Measurements from ENCODE around the gene ADAR.

The ADAR gene

DNA sequence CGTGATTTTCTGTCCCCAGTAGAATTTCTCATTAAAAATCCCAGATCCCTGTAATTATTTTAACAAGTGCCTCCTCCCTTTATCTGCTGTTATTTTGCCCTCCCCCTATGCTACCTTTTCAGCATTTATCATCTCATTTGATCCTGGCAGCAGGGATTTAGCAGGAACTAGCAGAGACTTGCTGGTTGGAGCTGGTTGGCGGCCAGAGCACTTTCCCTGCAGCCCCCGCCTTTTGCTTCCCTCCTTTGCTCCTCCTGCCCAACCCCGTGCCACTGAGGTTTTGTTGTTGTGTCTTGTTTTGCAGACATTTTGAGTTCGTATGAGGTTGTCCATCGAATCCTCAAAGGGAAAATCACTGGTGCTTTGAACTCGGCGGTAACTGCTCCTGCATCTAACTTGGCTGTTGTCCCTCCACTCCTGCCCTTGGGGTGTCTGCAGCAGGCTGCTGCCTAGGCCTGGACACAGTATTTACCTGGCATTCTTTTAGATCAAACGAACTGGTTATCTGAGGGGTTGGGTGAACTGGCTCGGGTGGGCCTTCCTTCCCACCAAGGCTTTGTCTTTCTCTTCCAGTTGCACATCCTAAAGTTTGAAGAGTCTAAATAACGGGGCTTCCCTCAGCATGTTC is 60.8 kb downstream of the ADAR start:
- no peak overlapping the region for H3K9ac ChIP-seq (ENCODE audit: low read length)
- H3K27me3 ChIP-seq (ENCODE audit: control insufficient read depth, insufficient read depth, low read length), result no peaks in the 10 kb centered on the region
- peaks cover 21% of the 10 kb centered on the region for H3K36me3 ChIP-seq (ENCODE audit: control insufficient read depth, insufficient read depth, low read length)
- H3K27ac ChIP-seq (ENCODE audit: low read depth, low read length), result no peak overlapping the region
- no peak overlapping the region for H3K4me3 ChIP-seq (ENCODE audit: low read length)
- H3K4me1 ChIP-seq (ENCODE audit: control insufficient read depth, insufficient read depth, low read length), result no peaks in the 10 kb centered on the region

DNA sequence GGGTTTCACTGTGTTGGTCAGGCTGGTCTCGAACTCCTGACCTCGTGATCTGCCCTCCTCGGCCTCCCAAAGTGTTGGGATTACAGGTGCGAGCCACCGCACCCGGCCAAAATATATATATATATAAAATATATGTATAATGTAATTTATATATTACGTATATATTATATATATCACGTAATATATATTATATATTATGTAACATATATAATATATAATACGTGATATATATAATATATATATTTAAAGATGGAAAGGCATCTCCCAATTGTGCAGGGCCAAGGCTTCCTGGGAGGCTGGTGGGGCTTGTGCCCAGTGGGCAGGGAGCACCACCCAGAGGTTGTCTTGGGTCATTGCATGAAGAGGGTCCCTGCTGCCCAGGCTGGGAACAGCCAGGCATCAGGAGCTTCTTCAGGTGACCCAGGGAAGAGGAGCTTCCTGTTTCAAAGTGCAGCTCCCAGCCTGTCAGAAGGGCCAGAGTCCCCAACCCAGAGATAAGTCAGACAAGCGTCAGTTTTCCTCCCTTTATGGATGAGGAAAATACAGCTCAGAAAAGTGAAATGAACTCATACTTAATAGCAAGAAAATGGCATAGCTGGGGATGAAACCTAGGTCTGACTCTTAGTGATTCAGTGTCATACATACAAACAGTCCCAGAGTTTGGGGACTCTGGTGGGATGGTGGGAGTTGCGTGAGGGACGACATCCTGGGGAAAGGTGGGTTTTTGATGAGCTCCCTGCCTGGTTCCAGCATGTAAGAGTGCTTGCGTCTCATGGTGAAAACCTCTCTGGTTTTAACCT is 61.5 kb downstream of the ADAR start:
- H3K27ac ChIP-seq (ENCODE audit: low read depth, low read length), result no peak overlapping the region
- H3K4me1 ChIP-seq (ENCODE audit: control insufficient read depth, insufficient read depth, low read length), result no peaks in the 10 kb centered on the region
- H3K27me3 ChIP-seq (ENCODE audit: control insufficient read depth, insufficient read depth, low read length), result no peaks in the 10 kb centered on the region
- peaks cover 14% of the 10 kb centered on the region for H3K36me3 ChIP-seq (ENCODE audit: control insufficient read depth, insufficient read depth, low read length)
- no peak overlapping the region for H3K4me3 ChIP-seq (ENCODE audit: low read length)
- no peak overlapping the region for H3K9ac ChIP-seq (ENCODE audit: low read length)

DNA sequence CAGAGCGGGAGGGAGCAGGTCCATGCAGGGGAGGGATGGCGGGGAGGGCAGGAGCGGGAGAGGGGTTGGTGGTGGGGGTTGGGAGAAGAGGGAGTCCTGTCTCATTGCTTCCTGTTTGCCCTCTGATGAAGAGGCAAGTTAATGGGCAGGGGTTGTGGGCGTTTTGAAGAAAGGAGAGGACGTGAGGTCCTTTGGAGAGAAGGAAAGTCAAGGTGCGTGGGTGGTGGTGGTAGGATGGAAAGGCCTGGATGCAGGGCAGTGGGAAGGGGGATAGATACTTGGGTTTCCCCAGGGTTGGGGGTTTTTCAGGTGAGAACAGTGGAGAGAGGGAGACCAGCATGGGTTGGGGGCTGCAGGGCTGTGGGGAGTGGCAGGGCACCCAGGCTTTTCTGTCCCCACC is 66.8 kb downstream of the ADAR start:
- Histone ChIP-seq H3K9ac (ENCODE audit: low read length) (no peak overlapping the region), H3K36me3 (ENCODE audit: control insufficient read depth, insufficient read depth, low read length) (no peaks in the 10 kb centered on the region), H3K27ac (ENCODE audit: low read depth, low read length) (no peak overlapping the region), H3K4me1 (ENCODE audit: control insufficient read depth, insufficient read depth, low read length) (no peaks in the 10 kb centered on the region), H3K27me3 (ENCODE audit: control insufficient read depth, insufficient read depth, low read length) (no peaks in the 10 kb centered on the region), H3K4me3 (ENCODE audit: low read length) (no peak overlapping the region)

DNA sequence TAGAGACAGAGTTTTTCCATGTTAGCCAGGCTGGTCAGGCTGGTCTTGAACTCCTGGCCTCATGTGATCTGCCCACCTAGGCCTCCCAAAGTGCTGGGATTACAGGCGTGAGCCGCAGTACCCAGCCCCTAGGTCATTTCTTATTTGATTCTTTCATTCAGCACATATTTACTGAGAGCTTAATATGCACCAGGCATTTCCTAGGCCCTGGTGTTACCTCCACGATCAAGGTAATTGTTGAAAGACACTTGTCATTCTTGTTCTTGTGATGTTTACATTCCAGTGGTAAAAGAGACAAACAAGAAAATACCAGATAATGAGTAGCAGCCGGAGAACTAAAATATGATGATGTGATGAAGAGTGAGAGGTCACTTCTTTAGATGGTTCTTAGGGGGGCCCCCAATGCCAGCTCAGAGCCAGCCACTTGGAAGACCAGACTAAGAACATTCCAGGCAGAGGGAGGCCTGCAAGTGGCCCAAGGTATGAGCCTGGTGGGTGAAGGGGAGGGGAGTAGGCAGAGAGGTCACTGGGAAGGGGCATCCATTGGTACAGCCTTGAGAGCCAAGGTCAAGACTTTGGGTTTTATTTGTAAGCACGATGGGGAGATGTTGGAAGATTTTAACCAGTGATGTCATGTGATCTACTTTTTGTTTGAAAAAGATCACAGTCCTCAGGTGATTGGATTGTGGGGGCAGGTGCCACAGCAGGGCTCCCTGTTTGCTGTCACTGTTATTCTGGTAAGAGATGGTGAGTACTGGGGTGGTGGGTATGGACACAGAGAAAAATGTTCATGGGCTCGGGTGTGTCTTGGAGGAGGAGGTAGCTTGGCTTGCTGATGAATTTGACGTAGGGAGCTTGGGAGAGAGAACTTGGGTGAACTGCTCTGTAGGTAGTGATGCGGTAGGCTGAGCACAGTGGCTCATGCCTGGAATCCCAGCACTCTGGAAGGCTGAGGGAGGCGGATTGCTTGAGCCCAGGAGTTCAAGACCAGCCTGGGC is 68.2 kb downstream of the ADAR start:
- no peaks in the 10 kb centered on the region for H3K27me3 ChIP-seq (ENCODE audit: control insufficient read depth, insufficient read depth, low read length)
- no peak overlapping the region for H3K4me3 ChIP-seq (ENCODE audit: low read length)
- no peak overlapping the region for H3K27ac ChIP-seq (ENCODE audit: low read depth, low read length)
- no peaks in the 10 kb centered on the region for H3K4me1 ChIP-seq (ENCODE audit: control insufficient read depth, insufficient read depth, low read length)
- no peaks in the 10 kb centered on the region for H3K36me3 ChIP-seq (ENCODE audit: control insufficient read depth, insufficient read depth, low read length)
- no peak overlapping the region for H3K9ac ChIP-seq (ENCODE audit: low read length)

DNA sequence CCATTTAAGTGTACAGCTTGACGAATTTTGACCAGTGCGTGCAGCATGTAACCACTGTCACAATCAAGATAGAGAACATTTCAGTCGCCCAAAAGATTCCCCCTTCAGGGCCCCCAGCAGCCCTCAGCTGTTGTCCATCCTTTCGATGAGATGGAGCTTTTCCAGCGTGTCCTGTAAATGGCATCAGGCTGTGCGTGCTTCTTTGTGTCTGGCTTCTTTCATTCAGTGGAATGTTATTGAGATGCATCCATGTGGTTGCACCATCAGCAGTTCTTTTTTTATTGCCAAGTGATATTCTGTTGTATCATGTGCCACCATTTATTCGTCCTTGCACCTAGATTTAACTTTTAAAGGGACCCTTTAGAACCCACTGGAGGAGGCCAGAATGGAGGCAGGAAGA is 71.4 kb downstream of the ADAR start:
- no peaks in the 10 kb centered on the region for H3K36me3 ChIP-seq (ENCODE audit: control insufficient read depth, insufficient read depth, low read length)
- H3K9ac ChIP-seq (ENCODE audit: low read length), result no peak overlapping the region
- H3K27me3 ChIP-seq (ENCODE audit: control insufficient read depth, insufficient read depth, low read length), result no peaks in the 10 kb centered on the region
- H3K27ac ChIP-seq (ENCODE audit: low read depth, low read length), result no peak overlapping the region
- H3K4me1 ChIP-seq (ENCODE audit: control insufficient read depth, insufficient read depth, low read length), result no peaks in the 10 kb centered on the region
- H3K4me3 ChIP-seq (ENCODE audit: low read length), result no peak overlapping the region

DNA sequence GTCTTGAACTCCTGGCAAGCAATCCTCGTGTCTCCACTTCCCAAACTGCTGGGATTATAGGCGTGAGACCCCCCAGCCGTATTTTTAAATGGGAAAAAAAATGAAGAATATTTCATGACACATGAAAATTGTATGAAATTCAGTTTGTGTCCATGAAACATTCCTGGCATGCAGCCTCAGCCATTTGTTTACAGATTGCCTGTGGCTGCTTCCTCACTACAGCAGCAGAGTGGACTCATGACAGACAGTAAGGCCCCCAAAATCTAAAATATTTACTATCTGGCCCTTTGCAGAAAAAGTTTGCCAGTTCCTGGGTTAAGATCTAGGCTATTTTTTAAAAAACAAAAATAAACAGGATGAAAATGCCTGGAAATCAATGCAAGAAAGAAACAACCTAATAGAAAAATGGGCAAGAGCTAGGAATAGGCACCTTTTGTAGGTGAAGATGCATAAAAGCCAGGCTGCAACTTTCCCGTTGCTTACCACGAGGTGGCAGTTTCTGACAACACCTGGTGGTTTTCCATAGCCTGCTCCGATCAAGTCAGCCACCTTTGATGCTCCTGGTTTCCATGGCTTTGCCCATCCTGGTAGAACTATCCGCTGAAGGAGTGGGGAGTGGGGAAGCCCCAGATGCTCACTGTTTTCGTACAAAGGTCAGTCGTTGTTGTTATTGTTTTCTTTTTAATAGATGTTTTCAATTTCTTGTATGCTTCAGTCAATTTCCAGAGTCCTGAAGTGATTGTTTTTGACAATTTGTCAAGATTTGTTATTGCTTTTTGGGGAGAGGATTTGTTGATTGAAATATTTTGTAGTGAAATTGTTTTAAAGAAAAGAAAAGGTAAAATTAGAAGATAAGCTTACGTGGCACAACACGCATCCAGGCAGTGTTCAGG is 73.8 kb downstream of the ADAR start:
- H3K4me3 ChIP-seq (ENCODE audit: low read length), result no peak overlapping the region
- no peaks in the 10 kb centered on the region for H3K27me3 ChIP-seq (ENCODE audit: control insufficient read depth, insufficient read depth, low read length)
- no peaks in the 10 kb centered on the region for H3K4me1 ChIP-seq (ENCODE audit: control insufficient read depth, insufficient read depth, low read length)
- H3K36me3 ChIP-seq (ENCODE audit: control insufficient read depth, insufficient read depth, low read length), result no peaks in the 10 kb centered on the region
- H3K9ac ChIP-seq (ENCODE audit: low read length), result no peak overlapping the region
- H3K27ac ChIP-seq (ENCODE audit: low read depth, low read length), result no peak overlapping the region
